Duodenal mucosa (tissue), 2 donors: ENCODE measurements around the gene MGAT4D.
"Not testable (repeated sequence)": the region's sequence is repeated elsewhere in the genome, so short reads cannot be mapped to it uniquely, and the experiment has no call there.

ENCODE experiments used
- H3K27ac ChIP-seq: one replicate; pipeline ENCODE4 v1.7.0; 2013; ENCODE audit warnings: low read depth, low read length
- H3K27me3 ChIP-seq, 2 donors: one replicate each; pipeline ENCODE4 v1.7.0; 2013; ENCODE audit warnings: low read length in 2 of 2, control low read depth in 1 of 2; ENCODE audit not compliant: insufficient read depth in 2 of 2, control insufficient read depth in 1 of 2
- H3K36me3 ChIP-seq, 2 donors: one replicate each; pipeline ENCODE4 v1.7.0; 2013; ENCODE audit warnings: low read length in 2 of 2, control low read depth in 1 of 2; ENCODE audit not compliant: insufficient read depth in 2 of 2, control insufficient read depth in 1 of 2
- H3K4me1 ChIP-seq, 2 donors: one replicate each; pipeline ENCODE4 v1.7.0; 2013; ENCODE audit warnings: low read length in 2 of 2, control low read depth in 1 of 2; ENCODE audit not compliant: insufficient read depth in 2 of 2, control insufficient read depth in 1 of 2
- H3K4me3 ChIP-seq, 2 donors: one replicate each; pipeline ENCODE4 v1.7.0; 2013; ENCODE audit warnings: low read length in 2 of 2, low read depth in 1 of 2
- H3K9ac ChIP-seq, 2 donors: one replicate each; pipeline ENCODE4 v1.7.0; 2013; ENCODE audit warnings: low read length in 2 of 2, low read depth in 1 of 2
- H3K9me3 ChIP-seq, 2 donors: one replicate each; pipeline ENCODE4 v1.7.0; 2013; ENCODE audit warnings: low read length in 2 of 2, control low read depth in 1 of 2; ENCODE audit not compliant: control insufficient read depth in 1 of 2

MGAT4D gene

DNA sequence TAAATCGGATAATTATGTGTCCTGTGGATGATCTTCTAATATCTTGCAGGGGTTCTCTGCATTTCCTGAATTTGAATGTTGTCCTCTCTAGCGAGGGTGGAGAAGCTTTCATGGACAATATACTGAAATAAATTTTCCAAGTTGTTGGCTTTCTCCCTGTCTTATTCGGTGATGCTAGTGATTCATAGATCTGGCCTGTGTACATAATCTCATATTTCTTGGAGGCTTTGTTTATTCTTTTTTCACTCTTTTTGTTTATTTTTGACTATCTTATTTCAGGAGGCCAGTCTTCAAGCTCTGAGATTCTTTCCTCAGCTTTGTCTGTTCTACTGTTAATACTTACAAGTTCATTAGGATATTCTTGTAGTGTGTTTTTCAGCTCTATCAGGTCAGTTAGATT, 49.9 kb downstream of the MGAT4D start:
- no peaks in the 10 kb centered on the region for H3K9me3 ChIP-seq
- H3K27ac ChIP-seq, result no peak overlapping the region
- no peak overlapping the region for H3K4me3 ChIP-seq
- no peaks in the 10 kb centered on the region for H3K4me1 ChIP-seq
- no peaks in the 10 kb centered on the region for H3K36me3 ChIP-seq
- no peaks in the 10 kb centered on the region for H3K27me3 ChIP-seq
- H3K9ac ChIP-seq, result no peak overlapping the region

DNA sequence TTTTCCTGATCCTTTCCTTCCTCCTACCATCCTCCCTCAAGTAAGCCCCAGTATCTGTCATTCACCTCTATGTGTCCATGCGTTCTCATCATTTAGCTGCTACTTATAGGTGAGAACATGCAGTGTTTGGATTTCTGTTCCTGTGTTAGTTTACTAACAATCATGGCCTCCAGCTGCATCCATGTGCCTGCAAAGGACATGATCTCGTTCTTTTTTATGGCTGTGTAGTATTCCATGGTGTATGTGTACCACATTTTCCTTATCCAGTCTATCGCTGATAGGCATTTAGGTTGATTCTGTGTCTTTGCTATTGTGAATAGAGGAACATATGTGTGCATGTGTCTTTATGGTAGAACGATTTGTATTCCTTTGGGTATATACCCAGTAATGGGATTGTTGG, 53.7 kb downstream of the MGAT4D start:
- H3K9ac ChIP-seq, H3K4me1 ChIP-seq, H3K4me3 ChIP-seq, H3K36me3 ChIP-seq, H3K9me3 ChIP-seq, H3K27me3 ChIP-seq, H3K27ac ChIP-seq: not testable (repeated sequence)

DNA sequence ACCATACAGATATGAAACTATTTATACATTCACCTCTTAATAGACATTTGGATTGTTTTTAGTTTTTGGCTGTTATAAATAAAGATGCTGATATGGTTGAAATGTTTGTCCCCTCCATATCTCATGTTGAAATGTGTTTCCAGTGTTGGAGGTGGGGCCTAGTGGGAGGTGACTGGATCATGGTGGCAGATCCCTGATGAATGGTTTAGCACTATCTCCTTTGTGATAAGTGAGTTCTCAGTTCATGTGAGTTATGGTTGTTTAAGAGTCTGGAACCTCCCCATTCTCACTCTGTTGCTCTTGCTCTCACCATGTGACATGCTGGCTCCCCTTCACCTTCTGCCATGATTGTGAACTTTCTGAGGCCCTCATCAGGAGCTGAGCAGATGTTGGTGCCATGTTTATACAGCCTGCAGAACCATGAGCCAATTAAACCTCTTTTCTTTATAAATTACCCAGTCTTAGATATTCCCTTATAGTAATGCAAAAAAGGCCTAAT, 58.4 kb downstream of the MGAT4D start:
- no peaks in the 10 kb centered on the region for H3K4me1 ChIP-seq
- H3K27me3 ChIP-seq, result no peaks in the 10 kb centered on the region
- no peak overlapping the region for H3K4me3 ChIP-seq
- no peak overlapping the region for H3K27ac ChIP-seq
- H3K9ac ChIP-seq, result no peak overlapping the region
- H3K9me3 ChIP-seq, result no peaks in the 10 kb centered on the region
- no peaks in the 10 kb centered on the region for H3K36me3 ChIP-seq

DNA sequence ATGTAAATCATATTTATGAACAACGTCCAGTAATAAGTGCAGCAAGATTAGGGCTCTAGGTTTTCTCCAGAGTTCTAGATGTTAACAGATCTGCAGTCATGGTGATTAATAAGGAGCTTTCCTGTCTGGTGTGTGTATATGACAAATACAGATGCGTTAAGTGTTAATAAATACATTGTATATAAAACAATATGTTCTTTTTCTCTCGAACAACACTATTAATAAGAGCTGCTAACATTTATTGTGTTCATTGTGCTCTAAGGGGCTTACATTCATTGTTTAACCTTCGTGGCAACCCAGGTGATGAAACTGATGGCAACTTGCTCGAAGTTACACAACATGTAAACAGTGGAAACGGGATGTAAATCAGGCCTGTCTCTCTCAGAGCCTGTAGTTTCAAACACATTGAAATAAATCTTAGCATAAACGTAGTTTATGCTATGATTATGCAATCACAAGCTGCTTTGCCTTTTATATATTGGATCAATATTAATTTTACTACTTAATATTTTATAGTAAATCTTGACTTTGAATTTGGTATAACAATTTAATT, 70.1 kb downstream of the MGAT4D start:
- Histone ChIP-seq H3K4me3 (peak overlapping the region; percentile 85 to 90), H3K36me3 (no peaks in the 10 kb centered on the region), H3K27ac (no peak overlapping the region), H3K4me1 (peaks cover 0 to 11% of the 10 kb centered on the region in 2 donors), H3K27me3 (peaks cover 7 to 10% of the 10 kb centered on the region in 2 donors), H3K9me3 (no peaks in the 10 kb centered on the region), H3K9ac (peak overlapping the region in 1 of 2 donors; percentile 49)

DNA sequence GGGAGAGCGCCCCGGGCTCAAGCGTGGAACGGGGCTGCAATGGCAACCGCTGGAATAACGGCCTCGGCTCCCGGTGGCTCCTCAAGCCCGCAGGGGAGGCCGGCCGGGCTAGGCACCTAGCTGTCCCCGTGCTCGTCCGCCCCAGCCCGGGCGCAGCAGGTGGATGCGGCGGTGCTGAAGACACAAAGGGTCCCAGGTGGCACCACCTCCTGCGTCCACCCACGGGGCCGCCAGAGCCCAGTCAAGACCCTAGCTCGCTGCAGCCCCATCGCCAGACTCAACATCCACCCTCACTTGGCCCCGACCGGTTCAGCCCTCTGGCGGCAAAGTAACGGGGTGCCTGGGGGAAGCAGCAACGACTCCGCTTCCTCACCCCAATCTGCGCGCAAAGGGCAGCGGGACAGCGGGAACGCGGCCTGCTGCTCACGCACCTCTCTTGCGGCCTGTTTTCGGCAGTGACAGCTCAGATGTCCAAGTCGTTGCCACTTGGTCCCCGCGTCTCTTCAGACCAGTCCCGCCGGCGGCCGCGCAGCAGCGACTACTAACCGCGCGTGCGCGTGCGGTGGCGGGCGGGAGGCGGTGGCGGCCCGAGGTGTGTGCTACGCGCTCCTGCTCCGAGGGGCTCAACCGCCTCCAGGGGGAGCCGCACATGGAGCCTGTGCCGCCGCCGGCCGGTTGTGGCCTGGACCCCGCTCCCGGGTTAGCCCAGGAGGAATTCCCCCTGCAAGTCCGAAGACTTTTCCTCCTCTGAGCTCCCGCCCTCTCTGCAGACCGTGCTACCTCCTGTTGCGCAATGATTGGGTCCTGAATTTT, 70.8 kb downstream of the MGAT4D start, which contains the start of gene CLGN:
Gene CLGN (minus strand): TSS at position 543 of the 813 bp plus-strand sequence. CDS start 14,570 bp downstream, outside the sequence.
- Histone ChIP-seq H3K27me3 (peaks cover 7 to 10% of the 10 kb centered on the region in 2 donors), H3K4me1 (peaks cover 0 to 11% of the 10 kb centered on the region in 2 donors), H3K9me3 (no peaks in the 10 kb centered on the region), H3K4me3 (peak within 1 kb of the TSS; percentile 85 to 90), H3K27ac (no peak within 1 kb of the TSS), H3K9ac (peak within 1 kb of the TSS; percentile 42 to 49), H3K36me3 (no peaks in the 10 kb centered on the region)

DNA sequence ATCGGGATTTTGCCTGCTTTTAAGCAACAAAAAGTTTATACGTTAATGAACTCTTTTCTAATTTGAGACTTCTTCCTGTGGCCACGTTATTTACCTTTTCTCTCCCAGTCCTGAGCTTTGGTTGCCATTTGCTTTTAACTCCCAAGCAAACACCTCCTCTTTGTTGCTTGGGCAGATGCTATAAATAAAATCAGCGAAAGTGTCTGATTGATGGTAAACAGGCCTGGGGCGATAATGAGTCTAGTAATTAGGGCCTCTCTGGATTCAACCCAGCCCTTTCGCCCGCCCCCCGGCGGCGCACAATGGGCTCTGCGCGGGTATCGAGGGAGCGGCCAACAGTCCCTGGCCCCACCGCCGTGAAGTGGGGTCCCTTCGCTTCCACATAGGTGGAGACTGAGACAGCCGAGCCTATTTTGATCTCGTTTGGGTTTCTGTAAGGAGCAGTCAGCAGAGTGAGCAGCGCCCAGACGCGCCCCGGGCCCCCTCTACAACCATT, 71.4 kb downstream of the MGAT4D start:
- H3K4me3 ChIP-seq, result peak overlapping the region; percentile 85 to 90
- no peaks in the 10 kb centered on the region for H3K36me3 ChIP-seq
- peaks cover 7 to 10% of the 10 kb centered on the region in 2 donors for H3K27me3 ChIP-seq
- no peaks in the 10 kb centered on the region for H3K9me3 ChIP-seq
- no peak overlapping the region for H3K27ac ChIP-seq
- peaks cover 0 to 11% of the 10 kb centered on the region in 2 donors for H3K4me1 ChIP-seq
- peak overlapping the region in 1 of 2 donors; percentile 42 for H3K9ac ChIP-seq

DNA sequence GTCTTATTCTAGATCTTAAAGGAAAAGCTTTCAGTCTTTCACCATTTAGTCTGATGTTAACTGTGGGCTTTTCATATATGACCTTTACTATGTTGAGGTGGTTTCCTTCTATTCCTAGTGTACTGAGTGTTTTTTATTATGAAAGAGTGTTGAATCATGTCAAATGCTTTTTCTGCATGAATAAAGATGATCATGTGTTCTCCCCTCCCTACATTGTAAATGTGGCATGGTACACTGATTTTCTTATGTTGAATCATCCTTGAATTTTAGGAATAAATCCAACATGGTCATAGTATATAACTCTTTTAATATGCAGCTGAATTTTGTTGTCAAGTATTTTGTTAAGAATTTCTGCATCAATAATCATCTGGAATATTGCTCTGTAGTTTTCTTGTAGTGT, 75.0 kb downstream of the MGAT4D start:
- H3K4me1 ChIP-seq, result peaks cover 0 to 11% of the 10 kb centered on the region in 2 donors
- H3K4me3 ChIP-seq, result no peak overlapping the region
- H3K27me3 ChIP-seq, result peaks cover 7 to 10% of the 10 kb centered on the region in 2 donors
- no peaks in the 10 kb centered on the region for H3K9me3 ChIP-seq
- H3K27ac ChIP-seq, result no peak overlapping the region
- no peaks in the 10 kb centered on the region for H3K36me3 ChIP-seq
- no peak overlapping the region for H3K9ac ChIP-seq

DNA sequence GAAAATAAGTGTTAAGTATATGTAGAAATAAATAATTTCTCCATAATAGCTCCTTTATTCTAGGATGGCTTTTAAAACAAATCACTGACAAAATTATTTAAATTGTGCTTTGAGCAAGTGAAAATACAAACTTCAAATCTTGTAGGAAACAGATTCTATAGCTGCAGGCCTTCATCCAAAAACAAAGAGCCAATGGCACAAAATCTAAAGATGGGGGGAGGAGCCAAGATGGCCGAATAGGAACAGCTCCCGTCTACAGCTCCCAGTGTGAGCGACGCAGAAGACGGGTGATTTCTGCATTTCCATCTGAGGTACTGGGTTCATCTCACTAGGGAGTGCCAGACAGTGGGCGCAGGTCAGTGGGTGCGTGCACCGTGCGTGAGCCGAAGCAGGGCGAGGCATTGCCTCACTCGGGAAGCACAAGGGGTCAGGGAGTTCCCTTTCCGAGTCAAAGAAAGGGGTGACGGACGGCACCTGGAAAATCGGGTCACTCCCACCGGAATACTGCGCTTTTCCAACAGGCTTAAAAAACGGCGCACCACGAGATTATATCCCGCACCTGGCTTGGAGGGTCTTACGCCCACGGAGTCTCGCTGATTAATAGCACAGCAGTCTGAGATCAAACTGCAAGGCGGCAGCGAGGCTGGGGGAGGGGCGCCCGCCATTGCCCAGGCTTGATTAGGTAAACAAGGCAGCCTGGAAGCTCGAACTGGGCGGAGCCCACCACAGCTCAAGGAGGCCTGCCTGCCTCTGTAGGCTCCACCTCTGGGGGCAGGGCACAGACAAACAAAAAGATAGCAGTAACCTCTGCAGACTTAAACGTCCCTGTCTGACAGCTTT, 84.7 kb downstream of the MGAT4D start:
- not testable (repeated sequence) for H3K27me3 ChIP-seq, H3K9me3 ChIP-seq, H3K4me3 ChIP-seq, H3K36me3 ChIP-seq, H3K27ac ChIP-seq, H3K9ac ChIP-seq, H3K4me1 ChIP-seq

DNA sequence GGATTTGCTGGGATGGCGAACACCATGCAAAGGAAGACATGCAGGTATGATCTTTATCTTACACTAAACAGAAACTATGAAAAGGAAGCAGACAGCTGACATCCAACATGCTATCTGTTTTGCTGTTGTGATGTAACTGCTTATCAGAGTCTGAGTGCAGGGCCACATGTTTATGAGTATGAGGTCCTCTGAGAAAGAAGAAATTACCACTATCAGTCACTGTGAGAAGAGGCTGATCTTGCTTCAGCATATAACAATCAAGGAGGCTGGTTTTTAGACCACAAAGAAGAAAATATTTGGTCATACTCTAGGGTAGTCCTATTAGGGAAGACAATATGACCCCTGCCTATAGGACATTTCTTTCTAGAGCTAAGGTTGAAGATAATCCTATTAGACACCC, 89.1 kb downstream of the MGAT4D start:
- Histone ChIP-seq H3K9ac (no peak overlapping the region), H3K36me3 (no peaks in the 10 kb centered on the region), H3K4me3 (no peak overlapping the region), H3K27me3 (peaks cover 0 to 4% of the 10 kb centered on the region in 2 donors), H3K9me3 (no peaks in the 10 kb centered on the region), H3K4me1 (no peaks in the 10 kb centered on the region), H3K27ac (no peak overlapping the region)
